ENCODE data around the gene HSF5. TPM values are rescaled to one million over a fixed set of nuclear protein-coding genes. Genes with fewer than 3 reads are reported as not detected.

Gene HSF5
- total and polyA plus RNA-seq, 2 donors (not counting 1 experiment from before 2014, with no cell fraction given): 2.2 to 5.1 TPM

GRCh38 chr17:58520843-58521430, 32.7 kb upstream of the HSF5 start:
- peak; percentile 40 for DNase-seq
- TF ChIP-seq CTCF (IDR thresholded peaks at IDR 0.05) (peak; percentile 42), EZH2 (IDR thresholded peaks at IDR 0.05; ENCODE audit: borderline replicate concordance, insufficient read depth, low read depth, low read length, poor library complexity, severe bottlenecking) (no peak)
- no peak for ATAC-seq (ENCODE audit: low read depth)
- POLR2A ChIA-PET: interaction anchor here (0.6 kb wide), 1 partner anchor 137 kb away, joined by 7 read pairs; no protein-coding TSS in a partner anchor
- peaks cover 22% of the 10 kb centered on the region for H3K4me1 Mint-ChIP-seq
- H3K9me3 ChIP-seq (ENCODE audit: control extremely low read depth in 1 of 3, control insufficient read depth in 2 of 3, insufficient read depth in 1 of 3, low read length in 2 of 3): no peaks in the 10 kb centered on the region
- H3K27ac Mint-ChIP-seq: peak overlapping the region; percentile 32
- H2AFZ ChIP-seq (ENCODE audit: insufficient read depth, low read depth, low read length, poor library complexity, severe bottlenecking): no peak overlapping the region
- H3K4me1 ChIP-seq (ENCODE audit: control insufficient read depth in 2 of 2, insufficient read depth in 2 of 2, low read length in 2 of 2): peaks cover 16 to 31% of the 10 kb centered on the region in 2 donors
- H3K79me2 ChIP-seq (ENCODE audit: control insufficient read depth, insufficient read depth, low read length): peaks cover 12% of the 10 kb centered on the region
- no peaks in the 10 kb centered on the region for H3K9me3 Mint-ChIP-seq (ENCODE audit: insufficient read depth)
- no peak overlapping the region for H3K4me3 ChIP-seq (ENCODE audit: control extremely low read depth in 1 of 5, extremely low read depth in 1 of 5, insufficient read depth in 1 of 5, low read depth in 2 of 5, low read length in 4 of 5)
- no peak overlapping the region for H3K4me2 ChIP-seq (replicated peaks; ENCODE audit: low read depth, low read length, poor library complexity, severe bottlenecking)
- H3K27me3 ChIP-seq (replicated peaks in 1 of 4; ENCODE audit: control extremely low read depth in 1 of 4, control insufficient read depth in 3 of 4, insufficient read depth in 4 of 4, low read length in 3 of 4): no peaks in the 10 kb centered on the region
- H3K27me3 Mint-ChIP-seq: no peaks in the 10 kb centered on the region
- CTCF ChIA-PET: interaction anchor here (0.6 to 6.4 kb wide), 3 partner anchors 66 to 483 kb away, joined by 3 to 85 read pairs (median 51); no protein-coding TSS in a partner anchor
- peaks cover 0 to 2% of the 10 kb centered on the region in 2 experiments for H3K36me3 ChIP-seq (replicated peaks in 1 of 2; ENCODE audit: control extremely low read depth in 1 of 2, control insufficient read depth in 1 of 2, extremely low read depth in 1 of 2, insufficient read depth in 2 of 2, low read length in 1 of 2)
- H3K9ac ChIP-seq (ENCODE audit: low read length): no peak overlapping the region
- H3K27ac ChIP-seq (ENCODE audit: low read length in 2 of 2): no peak overlapping the region
- peak overlapping the region; percentile 56 for H3K4me3 Mint-ChIP-seq
- intact Hi-C loops (cut with micrococcal nuclease): no loop called here
- WGBS (ENCODE audit: insufficient coverage): 70% methylated on average over 10 of the region's 15 CpGs
- H4K20me1 ChIP-seq (ENCODE audit: control insufficient read depth, insufficient read depth, low read length, poor library complexity, severe bottlenecking): peaks cover 10% of the 10 kb centered on the region
